ENCODE results near the gene LRP2BP. TPM values are rescaled to one million over a fixed set of nuclear protein-coding genes. Genes with fewer than 3 reads are reported as not detected.

The LRP2BP gene
- total RNA-seq, 2 experiments from 2014 or later, result 0.60 to 1.4 TPM

DNA sequence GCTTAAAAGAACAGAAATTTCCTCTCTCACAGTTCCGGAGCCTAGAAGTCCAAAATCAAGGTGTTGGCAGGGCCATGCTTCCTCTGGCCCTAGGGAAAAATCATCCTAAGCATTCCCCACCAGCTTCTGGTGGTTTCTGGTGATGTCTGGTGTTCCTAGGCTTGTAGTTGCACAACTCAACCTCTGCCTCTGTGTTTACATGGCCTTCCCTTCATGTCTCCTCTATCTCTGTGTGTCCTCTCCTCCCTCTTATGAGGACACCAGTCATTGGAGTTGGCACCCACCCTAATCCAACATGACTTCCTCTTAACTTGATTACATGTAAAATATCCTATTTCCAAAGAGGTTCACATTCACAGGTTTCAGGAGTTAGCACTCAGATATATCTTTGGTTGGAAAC is 15.4 kb downstream of the LRP2BP start:
- no peak overlapping the region for H3K27ac ChIP-seq (ENCODE audit: low read depth, low read length, poor library complexity, severe bottlenecking)
- BruUV-seq (replicated peaks), result no TSS peak
- DNase-seq (ENCODE audit: low spot score), result no peak
- H3K4me1 ChIP-seq (ENCODE audit: insufficient read depth, low read length, poor library complexity, severe bottlenecking), result no peaks in the 10 kb centered on the region
- no peak overlapping the region for H3K4me3 ChIP-seq (ENCODE audit: low read depth, low read length, poor library complexity, severe bottlenecking)
- peaks cover 4% of the 10 kb centered on the region for H3K36me3 ChIP-seq (ENCODE audit: insufficient read depth, low read length)
- H3K9me2 ChIP-seq (ENCODE audit: insufficient read depth, low read length), result no peaks in the 10 kb centered on the region
- H4K20me1 ChIP-seq (ENCODE audit: insufficient read depth, low read length), result no peaks in the 10 kb centered on the region
- TF ChIP-seq EZH2phosphoT487 (IDR thresholded peaks at IDR 0.05; ENCODE audit: borderline replicate concordance, low read depth, low read length), result no peak
- TF ChIP-seq, protein P1, sequence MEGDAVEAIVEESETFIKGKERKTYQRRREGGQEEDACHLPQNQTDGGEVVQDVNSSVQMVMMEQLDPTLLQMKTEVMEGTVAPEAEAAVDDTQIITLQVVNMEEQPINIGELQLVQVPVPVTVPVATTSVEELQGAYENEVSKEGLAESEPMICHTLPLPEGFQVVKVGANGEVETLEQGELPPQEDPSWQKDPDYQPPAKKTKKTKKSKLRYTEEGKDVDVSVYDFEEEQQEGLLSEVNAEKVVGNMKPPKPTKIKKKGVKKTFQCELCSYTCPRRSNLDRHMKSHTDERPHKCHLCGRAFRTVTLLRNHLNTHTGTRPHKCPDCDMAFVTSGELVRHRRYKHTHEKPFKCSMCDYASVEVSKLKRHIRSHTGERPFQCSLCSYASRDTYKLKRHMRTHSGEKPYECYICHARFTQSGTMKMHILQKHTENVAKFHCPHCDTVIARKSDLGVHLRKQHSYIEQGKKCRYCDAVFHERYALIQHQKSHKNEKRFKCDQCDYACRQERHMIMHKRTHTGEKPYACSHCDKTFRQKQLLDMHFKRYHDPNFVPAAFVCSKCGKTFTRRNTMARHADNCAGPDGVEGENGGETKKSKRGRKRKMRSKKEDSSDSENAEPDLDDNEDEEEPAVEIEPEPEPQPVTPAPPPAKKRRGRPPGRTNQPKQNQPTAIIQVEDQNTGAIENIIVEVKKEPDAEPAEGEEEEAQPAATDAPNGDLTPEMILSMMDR (conservative IDR thresholded peaks at IDR 0.05; ENCODE audit: low read length), result no peak
- no peak overlapping the region for H2AFZ ChIP-seq (ENCODE audit: low read length)
- H3K79me2 ChIP-seq (ENCODE audit: insufficient read depth, low read depth, low read length), result no peaks in the 10 kb centered on the region
- intact Hi-C loops (cut with micrococcal nuclease; ENCODE audit: unreplicated experiment), result no loop called here
- ChIA-PET POLR2A (interaction anchor here (0.7 to 1.0 kb wide), 3 partner anchors 13 to 93 kb away, joined by 3 read pairs; no protein-coding TSS in a partner anchor), CTCF (ENCODE audit: unreplicated experiment) (no interaction called here)
- H3K9me3 ChIP-seq (ENCODE audit: low read length), result peaks cover 19% of the 10 kb centered on the region
- no peak overlapping the region for H3K4me2 ChIP-seq (ENCODE audit: low read length)

DNA sequence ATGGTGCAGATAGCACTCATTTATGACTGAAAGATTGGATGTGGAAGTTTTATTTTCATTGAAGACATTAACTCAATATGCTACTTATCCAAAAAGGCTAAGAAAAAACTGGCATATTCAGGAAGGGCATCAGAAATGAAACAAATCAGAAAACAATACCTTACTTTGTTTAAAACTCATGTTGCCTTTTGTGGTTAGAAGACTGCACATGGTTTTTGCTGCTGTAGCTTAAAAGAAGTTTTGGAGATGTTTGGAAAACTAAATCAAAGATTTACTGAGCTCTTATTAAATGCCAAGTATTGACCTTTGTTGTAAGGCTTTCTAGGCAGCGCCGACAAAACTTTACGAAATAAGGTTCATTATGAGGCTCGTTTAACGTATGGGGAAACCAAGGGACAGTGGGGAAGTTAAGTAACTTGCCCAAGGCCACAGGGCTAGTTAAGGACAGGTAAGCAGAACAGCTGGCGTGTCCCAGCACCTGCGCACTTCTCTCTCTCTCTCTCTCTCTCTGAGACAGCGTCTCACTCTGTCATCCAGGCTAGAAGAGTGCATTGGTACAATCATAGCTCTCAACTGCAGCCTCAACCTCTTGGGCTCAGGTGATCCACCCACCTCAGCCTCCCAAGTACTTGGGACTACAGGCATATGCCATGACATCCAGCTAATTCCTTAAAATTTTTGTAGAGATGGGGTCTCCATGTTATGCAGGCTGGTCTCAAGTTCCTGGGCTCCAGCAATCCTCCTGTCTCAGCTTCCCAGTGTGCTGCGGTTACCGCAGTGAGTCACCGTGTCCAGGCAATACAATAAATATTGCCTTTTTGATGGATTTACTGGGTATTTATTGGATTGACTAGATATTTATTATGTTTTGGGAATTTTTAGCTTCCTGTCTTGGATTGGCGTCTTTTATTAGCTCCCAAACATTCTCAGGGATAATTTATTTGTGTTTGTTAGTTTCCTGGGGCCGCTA is 16.1 kb downstream of the LRP2BP start:
- H2AFZ ChIP-seq (ENCODE audit: low read length), result no peak overlapping the region
- H3K36me3 ChIP-seq (ENCODE audit: insufficient read depth, low read length), result peaks cover 4% of the 10 kb centered on the region
- H4K20me1 ChIP-seq (ENCODE audit: insufficient read depth, low read length), result no peaks in the 10 kb centered on the region
- ChIA-PET POLR2A (interaction anchor here (0.6 to 0.8 kb wide), 5 partner anchors 9 to 544 kb away, joined by 3 to 5 read pairs (median 3); no protein-coding TSS in a partner anchor), CTCF (ENCODE audit: unreplicated experiment) (no interaction called here)
- H3K4me1 ChIP-seq (ENCODE audit: insufficient read depth, low read length, poor library complexity, severe bottlenecking), result no peaks in the 10 kb centered on the region
- H3K9me2 ChIP-seq (ENCODE audit: insufficient read depth, low read length), result no peaks in the 10 kb centered on the region
- H3K9me3 ChIP-seq (ENCODE audit: low read length), result peaks cover 19% of the 10 kb centered on the region
- BruUV-seq (replicated peaks), result no TSS peak
- intact Hi-C loops (cut with micrococcal nuclease; ENCODE audit: unreplicated experiment), result no loop called here
- no peak overlapping the region for H3K4me2 ChIP-seq (ENCODE audit: low read length)
- no peak overlapping the region for H3K4me3 ChIP-seq (ENCODE audit: low read depth, low read length, poor library complexity, severe bottlenecking)
- TF ChIP-seq EZH2phosphoT487 (IDR thresholded peaks at IDR 0.05; ENCODE audit: borderline replicate concordance, low read depth, low read length), result no peak
- TF ChIP-seq, protein P1 (conservative IDR thresholded peaks at IDR 0.05; ENCODE audit: low read length), result no peak
- DNase-seq (ENCODE audit: low spot score), result no peak
- H3K79me2 ChIP-seq (ENCODE audit: insufficient read depth, low read depth, low read length), result no peaks in the 10 kb centered on the region
- no peak overlapping the region for H3K27ac ChIP-seq (ENCODE audit: low read depth, low read length, poor library complexity, severe bottlenecking)

DNA sequence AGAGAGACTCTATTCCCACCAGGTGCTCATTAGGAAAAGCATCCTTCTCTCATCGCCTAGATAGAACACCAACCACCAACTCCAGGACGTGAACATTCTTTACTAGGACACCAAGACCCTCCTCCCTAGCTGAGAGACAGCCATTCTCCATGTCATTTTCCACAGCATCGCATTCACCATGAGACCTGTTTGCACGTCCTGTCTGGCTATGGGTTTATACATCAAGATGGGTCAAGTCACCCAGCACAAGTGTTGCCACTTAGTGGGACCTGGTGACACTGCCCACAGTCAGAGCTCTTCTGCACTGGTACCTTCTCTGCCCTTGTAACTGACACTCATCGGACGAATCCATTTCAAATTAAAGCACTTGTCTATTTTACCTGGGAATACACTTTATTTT is 17.5 kb downstream of the LRP2BP start:
- Histone ChIP-seq H3K4me3 (ENCODE audit: low read depth, low read length, poor library complexity, severe bottlenecking) (no peak overlapping the region), H2AFZ (ENCODE audit: low read length) (no peak overlapping the region), H3K4me2 (ENCODE audit: low read length) (no peak overlapping the region), H3K27ac (ENCODE audit: low read depth, low read length, poor library complexity, severe bottlenecking) (no peak overlapping the region), H3K79me2 (ENCODE audit: insufficient read depth, low read depth, low read length) (no peaks in the 10 kb centered on the region), H3K9me2 (ENCODE audit: insufficient read depth, low read length) (no peaks in the 10 kb centered on the region), H4K20me1 (ENCODE audit: insufficient read depth, low read length) (no peaks in the 10 kb centered on the region), H3K4me1 (ENCODE audit: insufficient read depth, low read length, poor library complexity, severe bottlenecking) (no peaks in the 10 kb centered on the region), H3K36me3 (ENCODE audit: insufficient read depth, low read length) (peaks cover 4% of the 10 kb centered on the region), H3K9me3 (ENCODE audit: low read length) (peaks cover 19% of the 10 kb centered on the region)
- no TSS peak for BruUV-seq (replicated peaks)
- ChIA-PET POLR2A (no interaction called here), CTCF (ENCODE audit: unreplicated experiment) (no interaction called here)
- TF ChIP-seq, protein P1 (conservative IDR thresholded peaks at IDR 0.05; ENCODE audit: low read length), result no peak
- TF ChIP-seq EZH2phosphoT487 (IDR thresholded peaks at IDR 0.05; ENCODE audit: borderline replicate concordance, low read depth, low read length), result no peak
- no peak for DNase-seq (ENCODE audit: low spot score)
- intact Hi-C loops (cut with micrococcal nuclease; ENCODE audit: unreplicated experiment), result no loop called here

Data from OCI-LY7 (cell line).